ENCODE measurements around the gene EEFSEC. TPM values are rescaled to one million over a fixed set of nuclear protein-coding genes. Genes with fewer than 3 reads are reported as not detected.

Gene EEFSEC
- polyA plus RNA-seq, 1 donor (not counting 4 experiments of a cell fraction or from before 2014, with no cell fraction given) = 8.7 TPM

DNA sequence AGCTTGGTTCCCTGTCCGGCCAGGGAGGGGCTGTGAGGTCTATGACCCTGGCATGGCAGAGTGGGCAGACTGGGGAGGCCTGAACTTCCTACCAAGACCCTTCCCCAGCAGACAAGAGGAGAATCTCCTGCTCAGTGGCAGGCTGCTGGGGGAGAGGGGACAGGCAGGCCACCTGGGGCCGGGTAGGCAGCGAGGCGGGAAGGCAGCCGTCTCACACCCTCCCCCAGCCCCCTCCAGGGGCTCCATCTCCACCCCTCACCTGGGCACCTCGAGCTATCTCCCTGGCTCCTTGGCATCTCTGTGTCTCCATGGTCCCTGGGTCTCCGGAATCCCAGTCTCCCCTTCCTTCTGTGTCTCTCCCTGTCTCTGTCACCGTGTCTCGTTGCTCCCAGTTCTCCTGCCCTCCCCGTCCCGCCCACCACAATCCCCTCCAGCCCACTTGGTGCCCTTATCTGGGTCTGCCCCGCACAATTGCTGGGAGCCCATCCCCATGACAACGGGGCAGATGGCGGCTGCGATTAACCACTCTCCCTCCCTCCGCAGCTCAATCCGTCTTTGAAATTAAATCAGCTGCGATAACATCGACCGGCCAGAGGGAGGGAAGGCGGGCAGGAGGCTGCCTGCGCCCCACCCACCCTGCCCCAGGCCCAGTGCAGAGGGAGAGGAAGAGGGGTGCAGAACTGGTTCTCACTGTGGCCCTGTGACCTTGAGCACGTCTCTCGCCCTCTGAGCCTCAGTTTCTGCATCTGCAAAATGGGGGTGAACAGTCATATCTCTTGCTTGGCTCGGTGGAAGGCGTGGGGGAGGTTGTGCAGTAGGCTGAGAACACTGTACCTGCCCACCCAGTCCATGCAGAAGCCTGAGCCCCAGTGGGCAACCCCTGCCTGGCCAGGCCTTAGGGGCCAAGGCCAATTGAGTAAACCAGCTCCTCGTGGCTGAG lies 303.8 kb downstream of the EEFSEC start:
- no peak overlapping the region for H3K27ac ChIP-seq (ENCODE audit: control insufficient read depth, insufficient read depth, low read length)
- H3K9me3 ChIP-seq (ENCODE audit: control insufficient read depth, low read depth, low read length) = no peaks in the 10 kb centered on the region
- no peaks in the 10 kb centered on the region for H4K20me1 ChIP-seq (ENCODE audit: control insufficient read depth, extremely low read depth, insufficient read depth, low read length)
- no peak for FAIRE-seq
- DNase-seq (ENCODE audit: low read depth, low spot score) = no peak
- H3K27me3 ChIP-seq (ENCODE audit: control insufficient read depth, extremely low read depth, insufficient read depth, low read length) = peaks cover 51% of the 10 kb centered on the region
- H3K4me1 ChIP-seq (ENCODE audit: control insufficient read depth, extremely low read depth, insufficient read depth, low read length) = no peaks in the 10 kb centered on the region
- H3K9ac ChIP-seq (ENCODE audit: control insufficient read depth, extremely low read depth, insufficient read depth, low read length) = no peak overlapping the region
- H3K9me1 ChIP-seq (ENCODE audit: control insufficient read depth, extremely low read depth, insufficient read depth, low read length) = no peaks in the 10 kb centered on the region
- dilution Hi-C loops (cut with MboI; ENCODE audit: extremely low pct_ligation_motif_present, low sequenced_read_pairs) = no loop called here
- H3K4me3 ChIP-seq (ENCODE audit: control insufficient read depth in 2 of 3, extremely low read depth in 1 of 3, insufficient read depth in 2 of 3, low read depth in 1 of 3, low read length in 3 of 3) = no peak overlapping the region
- no peaks in the 10 kb centered on the region for H3K36me3 ChIP-seq (ENCODE audit: control insufficient read depth in 2 of 2, extremely low read depth in 1 of 2, insufficient read depth in 2 of 2, low read length in 2 of 2)
- no peak overlapping the region for H3K4me2 ChIP-seq (ENCODE audit: control insufficient read depth, extremely low read depth, insufficient read depth, low read depth, low read length)
- no peaks in the 10 kb centered on the region for H3K79me2 ChIP-seq (ENCODE audit: control insufficient read depth, insufficient read depth, low read length)
- H2AFZ ChIP-seq (ENCODE audit: control insufficient read depth, low read length) = no peak overlapping the region
- TF ChIP-seq CTCF (optimal IDR thresholded peaks at IDR 0.05 in 1 of 3, IDR thresholded peaks at IDR 0.05 in 1 of 3, conservative IDR thresholded peaks at IDR 0.05 in 1 of 3; ENCODE audit: extremely low read depth in 1 of 3, insufficient read depth in 2 of 3, low read length in 3 of 3) = no peak
- no peak for TF ChIP-seq EZH2 (IDR thresholded peaks at IDR 0.05; ENCODE audit: low read length)

- H4K20me1 ChIP-seq (ENCODE audit: control insufficient read depth, extremely low read depth, insufficient read depth, low read length) = no peaks in the 10 kb centered on the region
- H3K4me2 ChIP-seq (ENCODE audit: control insufficient read depth, extremely low read depth, insufficient read depth, low read depth, low read length) = no peak overlapping the region
- no peak overlapping the region for H3K9ac ChIP-seq (ENCODE audit: control insufficient read depth, extremely low read depth, insufficient read depth, low read length)
- FAIRE-seq (no peak), DNase-seq (ENCODE audit: low read depth, low spot score) (no peak)
- H3K4me3 ChIP-seq (ENCODE audit: control insufficient read depth in 2 of 3, extremely low read depth in 1 of 3, insufficient read depth in 2 of 3, low read depth in 1 of 3, low read length in 3 of 3) = no peak overlapping the region
- peaks cover 52% of the 10 kb centered on the region for H3K27me3 ChIP-seq (ENCODE audit: control insufficient read depth, extremely low read depth, insufficient read depth, low read length)
- H3K9me3 ChIP-seq (ENCODE audit: control insufficient read depth, low read depth, low read length) = no peaks in the 10 kb centered on the region
- no peak overlapping the region for H3K27ac ChIP-seq (ENCODE audit: control insufficient read depth, insufficient read depth, low read length)
- H3K36me3 ChIP-seq (ENCODE audit: control insufficient read depth in 2 of 2, extremely low read depth in 1 of 2, insufficient read depth in 2 of 2, low read length in 2 of 2) = no peaks in the 10 kb centered on the region
- no peaks in the 10 kb centered on the region for H3K9me1 ChIP-seq (ENCODE audit: control insufficient read depth, extremely low read depth, insufficient read depth, low read length)
- no peak overlapping the region for H2AFZ ChIP-seq (ENCODE audit: control insufficient read depth, low read length)
- TF ChIP-seq EZH2 (IDR thresholded peaks at IDR 0.05; ENCODE audit: low read length) (no peak), CTCF (optimal IDR thresholded peaks at IDR 0.05 in 1 of 3, IDR thresholded peaks at IDR 0.05 in 1 of 3, conservative IDR thresholded peaks at IDR 0.05 in 1 of 3; ENCODE audit: extremely low read depth in 1 of 3, insufficient read depth in 2 of 3, low read length in 3 of 3) (no peak)
- dilution Hi-C loops (cut with MboI; ENCODE audit: extremely low pct_ligation_motif_present, low sequenced_read_pairs) = no loop called here
- no peaks in the 10 kb centered on the region for H3K4me1 ChIP-seq (ENCODE audit: control insufficient read depth, extremely low read depth, insufficient read depth, low read length)
- H3K79me2 ChIP-seq (ENCODE audit: control insufficient read depth, insufficient read depth, low read length) = no peaks in the 10 kb centered on the region
Observed at GRCh38 chr3:128457937-128458336, 304.7 kb downstream of the EEFSEC start.

Small RNAs within 50 kb of the gene (small RNA-seq; reads per million reads assigned to genes)
- 0 reads per million in 3 experiments for gene RNU6-823P (ENCODE audit: insufficient read length in 3 of 3, low read depth in 3 of 3, low replicate concordance in 1 of 3)

Other genes with a start within 250 kb of the EEFSEC start
- gene KBTBD12, start 238.2 kb upstream of the EEFSEC start, polyA plus RNA-seq = not detected in 3 replicates
- gene SEC61A1, start 101.0 kb upstream of the EEFSEC start, polyA plus RNA-seq = 247 to 306 TPM (median 290 TPM) in 3 replicates
- gene RUVBL1, start 29.7 kb upstream of the EEFSEC start, polyA plus RNA-seq = 66.6 to 136 TPM (median 94.8 TPM) in 3 replicates